Globus pallidus (tissue), 1 donor: ENCODE data around the gene ZNF711.
"Not testable (repeated sequence)": the region's sequence is repeated elsewhere in the genome, so short reads cannot be mapped to it uniquely, and the experiment has no call there.

Experiments used
- DNase-seq: peaks from one replicate; pipeline ENCODE4 v3.0.0-alpha.2; 2015; ENCODE audit warnings: low spot score

Gene ZNF711

GRCh38 chrX:85243761-85244449, at the start of gene ZNF711, which contains the start of gene SATL1:
ZNF711 (plus strand) TSS chrX:85243991; CDS start chrX:85247573, 3,582 bp downstream.
SATL1 (minus strand) TSS chrX:85243779; CDS start chrX:85108968, 134,811 bp downstream.
- DNase-seq: peak; percentile 56

- no peak for DNase-seq
These were observed 47.5 kb upstream of the ZNF711 start for GRCh38 chrX:85196319-85196718.

GRCh38 chrX:85203461-85203970, 40.3 kb upstream of the ZNF711 start:
- DNase-seq: no peak

- DNase-seq: no peak
These were observed 29.8 kb upstream of the ZNF711 start for GRCh38 chrX:85213792-85214530.

- DNase-seq: no peak
These were observed 27.8 kb upstream of the ZNF711 start for GRCh38 chrX:85215946-85216345.

- DNase-seq: no peak
These were observed 22.4 kb upstream of the ZNF711 start for GRCh38 chrX:85221361-85221760.

GRCh38 chrX:85223359-85223758, 20.4 kb upstream of the ZNF711 start:
- no peak for DNase-seq

- no peak for DNase-seq
These were observed 636 bp upstream of the ZNF711 start for GRCh38 chrX:85243155-85243554.

GRCh38 chrX:85244450-85245211, 840 bp downstream of the ZNF711 start:
- DNase-seq: peak; percentile 11

GRCh38 chrX:85285286-85285685, 41.5 kb downstream of the ZNF711 start:
- DNase-seq: not testable (repeated sequence)

GRCh38 chrX:85288992-85289723, 45.4 kb downstream of the ZNF711 start:
- no peak for DNase-seq

- DNase-seq: no peak
These were observed 59.8 kb downstream of the ZNF711 start for GRCh38 chrX:85303544-85303943.

- no peak for DNase-seq
These were observed 65.9 kb downstream of the ZNF711 start for GRCh38 chrX:85309717-85310116.

GRCh38 chrX:85311348-85311747, 67.6 kb downstream of the ZNF711 start:
- DNase-seq: not testable (repeated sequence)
